Loucy (cell line): Measurements from ENCODE around the gene METTL5.
A peak's percentile ranks its signal among the peaks of the same experiment; 100 is the strongest.

ENCODE experiments used
- H2AFZ ChIP-seq: fragments of 200-600 bp; sonication (generic); 2 replicates; pipeline ENCODE4 v1.6.0; 2016; ENCODE audit warnings: antibody characterized with exemption, mild to moderate bottlenecking, low read length, moderate library complexity
- H3F3A ChIP-seq: fragments of 200-600 bp; 2 replicates; pipeline ENCODE4 v1.6.0; 2016; ENCODE audit warnings: antibody characterized with exemption, low read depth, mild to moderate bottlenecking
- H3K27me3 ChIP-seq: fragments of 200-600 bp; sonication (generic); 2 replicates; pipeline ENCODE4 v1.6.1; 2014; ENCODE audit warnings: low read length, mild to moderate bottlenecking; ENCODE audit not compliant: insufficient read depth, poor library complexity, severe bottlenecking
- H3K36me3 ChIP-seq: fragments of 200-600 bp; sonication (generic); 2 replicates; pipeline ENCODE4 v1.6.1; 2016; ENCODE audit warnings: low read length; ENCODE audit not compliant: insufficient read depth
- H3K4me1 ChIP-seq: fragments of 200-600 bp; sonication (generic); 2 replicates; pipeline ENCODE4 v1.5.1; 2014; ENCODE audit warnings: low read length, mild to moderate bottlenecking; ENCODE audit not compliant: insufficient read depth, poor library complexity, severe bottlenecking
- H3K4me2 ChIP-seq: fragments of 200-600 bp; sonication (generic); 2 replicates; pipeline ENCODE4 v1.6.0; 2014; ENCODE audit warnings: antibody characterized with exemption, low read length, low read depth, mild to moderate bottlenecking; ENCODE audit not compliant: poor library complexity, severe bottlenecking
- H3K4me3 ChIP-seq: fragments of 200-600 bp; sonication (generic); 2 replicates; pipeline ENCODE4 v1.5.1; 2014; ENCODE audit warnings: low read length, mild to moderate bottlenecking, mixed read lengths; ENCODE audit not compliant: poor library complexity, severe bottlenecking
- H3K79me2 ChIP-seq: fragments of 200-600 bp; sonication (generic); 2 replicates; pipeline ENCODE4 v1.6.1; 2014; ENCODE audit warnings: low read length; ENCODE audit not compliant: insufficient read depth
- H3K9ac ChIP-seq: fragments of 200-600 bp; sonication (generic); 2 replicates; pipeline ENCODE4 v1.6.0; 2014; ENCODE audit warnings: mild to moderate bottlenecking, low read depth, low read length, moderate library complexity; ENCODE audit not compliant: poor library complexity, severe bottlenecking
- H3K9me2 ChIP-seq: fragments of 200-600 bp; sonication (generic); replicated peaks from 2 replicates; pipeline ENCODE4 v1.6.1; 2016; ENCODE audit warnings: low read depth, low read length, mixed read lengths
- H3K9me3 ChIP-seq: fragments of 200-600 bp; sonication (generic); 2 replicates; pipeline ENCODE4 v1.6.1; 2014; ENCODE audit warnings: mild to moderate bottlenecking, antibody characterized with exemption, low read length, low read depth; ENCODE audit not compliant: insufficient read depth
- H4K20me1 ChIP-seq: fragments of 200-600 bp; sonication (generic); 2 replicates; pipeline ENCODE4 v1.6.0; 2014; ENCODE audit warnings: antibody characterized with exemption, low read length, mild to moderate bottlenecking; ENCODE audit not compliant: insufficient read depth, poor library complexity, severe bottlenecking
- EZH2phosphoT487 ChIP-seq: fragments of 200-600 bp; IDR thresholded peaks from 2 replicates; pipeline ENCODE4 v1.6.1; 2018; ENCODE audit warnings: antibody characterized with exemption, mild to moderate bottlenecking, moderate library complexity, borderline replicate concordance
- TF ChIP-seq, protein P1 (sequence below): fragments of 200-600 bp; sonication (generic); conservative IDR thresholded peaks from 2 replicates; pipeline ENCODE4 v1.5.1; 2014; ENCODE audit warnings: mild to moderate bottlenecking, antibody characterized with exemption, low read length

Gene METTL5

DNA sequence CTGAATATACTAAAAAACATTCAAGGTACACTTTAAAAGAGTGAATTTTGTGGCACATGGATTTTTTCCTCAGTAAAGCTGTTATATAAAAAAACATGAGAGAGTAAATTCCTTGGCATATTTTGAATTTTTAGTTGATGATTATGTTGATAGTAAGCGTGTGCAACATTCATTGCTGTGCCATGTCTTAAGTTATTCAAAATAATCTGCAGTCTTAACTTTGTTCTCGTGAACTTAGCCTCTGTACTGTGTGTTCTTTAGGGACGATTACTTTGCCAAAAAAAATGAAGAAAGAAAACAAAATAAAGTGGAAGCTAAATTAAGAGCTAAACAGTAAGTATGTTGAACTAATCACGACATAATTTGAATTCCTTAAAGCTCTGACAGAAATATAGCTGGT, 16.5 kb downstream of the METTL5 start:
- Histone ChIP-seq H3K79me2 (peaks cover 15% of the 10 kb centered on the region), H3K9me2 (no peaks in the 10 kb centered on the region), H3K36me3 (peaks cover 72% of the 10 kb centered on the region), H3K27me3 (no peaks in the 10 kb centered on the region), H4K20me1 (peaks cover 29% of the 10 kb centered on the region), H2AFZ (no peak overlapping the region), H3F3A (peaks cover 4% of the 10 kb centered on the region; the same call in 1 of the 2 replicates), H3K9me3 (no peaks in the 10 kb centered on the region), H3K4me1 (peaks cover 5% of the 10 kb centered on the region), H3K4me2 (no peak overlapping the region), H3K9ac (no peak overlapping the region), H3K4me3 (no peak overlapping the region)
- TF ChIP-seq, protein P1, sequence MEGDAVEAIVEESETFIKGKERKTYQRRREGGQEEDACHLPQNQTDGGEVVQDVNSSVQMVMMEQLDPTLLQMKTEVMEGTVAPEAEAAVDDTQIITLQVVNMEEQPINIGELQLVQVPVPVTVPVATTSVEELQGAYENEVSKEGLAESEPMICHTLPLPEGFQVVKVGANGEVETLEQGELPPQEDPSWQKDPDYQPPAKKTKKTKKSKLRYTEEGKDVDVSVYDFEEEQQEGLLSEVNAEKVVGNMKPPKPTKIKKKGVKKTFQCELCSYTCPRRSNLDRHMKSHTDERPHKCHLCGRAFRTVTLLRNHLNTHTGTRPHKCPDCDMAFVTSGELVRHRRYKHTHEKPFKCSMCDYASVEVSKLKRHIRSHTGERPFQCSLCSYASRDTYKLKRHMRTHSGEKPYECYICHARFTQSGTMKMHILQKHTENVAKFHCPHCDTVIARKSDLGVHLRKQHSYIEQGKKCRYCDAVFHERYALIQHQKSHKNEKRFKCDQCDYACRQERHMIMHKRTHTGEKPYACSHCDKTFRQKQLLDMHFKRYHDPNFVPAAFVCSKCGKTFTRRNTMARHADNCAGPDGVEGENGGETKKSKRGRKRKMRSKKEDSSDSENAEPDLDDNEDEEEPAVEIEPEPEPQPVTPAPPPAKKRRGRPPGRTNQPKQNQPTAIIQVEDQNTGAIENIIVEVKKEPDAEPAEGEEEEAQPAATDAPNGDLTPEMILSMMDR: no peak
- no peak for TF ChIP-seq EZH2phosphoT487

DNA sequence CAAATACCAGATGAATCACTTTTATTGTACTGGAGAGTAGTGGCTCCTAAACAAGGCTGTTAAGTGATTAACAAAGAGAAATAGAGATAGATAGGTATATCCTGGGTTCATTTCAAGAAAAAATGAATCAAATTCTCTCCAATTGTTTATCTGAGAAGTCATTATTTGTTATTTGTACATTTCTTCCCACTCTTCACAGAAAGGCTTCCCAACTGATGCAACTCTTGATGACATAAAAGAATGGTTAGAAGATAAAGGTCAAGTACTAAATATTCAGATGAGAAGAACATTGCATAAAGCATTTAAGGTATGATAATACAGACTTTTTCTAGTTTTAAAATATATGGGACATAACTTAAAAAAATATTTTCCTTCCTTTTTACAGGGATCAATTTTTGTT, 18.1 kb downstream of the METTL5 start:
- Histone ChIP-seq H3K27me3 (no peaks in the 10 kb centered on the region), H3K9ac (no peak overlapping the region), H3F3A (peaks cover 4% of the 10 kb centered on the region; the same call in 1 of the 2 replicates), H3K79me2 (peaks cover 31% of the 10 kb centered on the region), H3K9me3 (no peaks in the 10 kb centered on the region), H3K4me3 (no peak overlapping the region), H3K4me1 (peaks cover 20% of the 10 kb centered on the region), H3K36me3 (peaks cover 58% of the 10 kb centered on the region), H3K4me2 (no peak overlapping the region), H3K9me2 (no peaks in the 10 kb centered on the region), H2AFZ (no peak overlapping the region), H4K20me1 (peaks cover 45% of the 10 kb centered on the region)
- no peak for TF ChIP-seq EZH2phosphoT487
- TF ChIP-seq, protein P1: no peak

- Histone ChIP-seq H3K4me2 (peak overlapping the region; percentile 93), H3K36me3 (peaks cover 33% of the 10 kb centered on the region), H3K9me2 (no peaks in the 10 kb centered on the region), H2AFZ (no peak overlapping the region), H3K9ac (peak overlapping the region; percentile 53), H3F3A (peaks cover 3% of the 10 kb centered on the region; the same call in 1 of the 2 replicates), H3K27me3 (no peaks in the 10 kb centered on the region), H3K79me2 (peaks cover 58% of the 10 kb centered on the region), H3K4me3 (peak overlapping the region; percentile 47), H4K20me1 (peaks cover 63% of the 10 kb centered on the region), H3K4me1 (peaks cover 39% of the 10 kb centered on the region), H3K9me3 (no peaks in the 10 kb centered on the region)
- no peak for TF ChIP-seq EZH2phosphoT487
- TF ChIP-seq, protein P1: no peak
Measured at GRCh38 chr2:169803480-169803879, 21.2 kb downstream of the METTL5 start.
